ENCODE data around the gene IGFN1.

IGFN1 gene

GRCh38 chr1:201258763-201259230 lies 68.2 kb downstream of the IGFN1 start:
- CTCF ChIA-PET, result interaction anchor here (1.1 kb wide), 1 partner anchor 103 kb away, joined by 3 read pairs; no protein-coding TSS in a partner anchor
- TF ChIP-seq TARDBP (IDR thresholded peaks at IDR 0.05) (no peak), HDGF (IDR thresholded peaks at IDR 0.05; ENCODE audit: borderline replicate concordance) (no peak), ZNF384 (IDR thresholded peaks at IDR 0.05) (no peak), FOXM1 (IDR thresholded peaks at IDR 0.05; ENCODE audit: borderline replicate concordance) (no peak), FOXK2 (IDR thresholded peaks at IDR 0.05) (no peak), BHLHE40 (IDR thresholded peaks at IDR 0.05; ENCODE audit: borderline replicate concordance) (no peak), ARNT (IDR thresholded peaks at IDR 0.05) (no peak)
- DNase-seq (ENCODE audit: extremely low spot score), result no peak
- POLR2A ChIA-PET, result no interaction called here

DNA sequence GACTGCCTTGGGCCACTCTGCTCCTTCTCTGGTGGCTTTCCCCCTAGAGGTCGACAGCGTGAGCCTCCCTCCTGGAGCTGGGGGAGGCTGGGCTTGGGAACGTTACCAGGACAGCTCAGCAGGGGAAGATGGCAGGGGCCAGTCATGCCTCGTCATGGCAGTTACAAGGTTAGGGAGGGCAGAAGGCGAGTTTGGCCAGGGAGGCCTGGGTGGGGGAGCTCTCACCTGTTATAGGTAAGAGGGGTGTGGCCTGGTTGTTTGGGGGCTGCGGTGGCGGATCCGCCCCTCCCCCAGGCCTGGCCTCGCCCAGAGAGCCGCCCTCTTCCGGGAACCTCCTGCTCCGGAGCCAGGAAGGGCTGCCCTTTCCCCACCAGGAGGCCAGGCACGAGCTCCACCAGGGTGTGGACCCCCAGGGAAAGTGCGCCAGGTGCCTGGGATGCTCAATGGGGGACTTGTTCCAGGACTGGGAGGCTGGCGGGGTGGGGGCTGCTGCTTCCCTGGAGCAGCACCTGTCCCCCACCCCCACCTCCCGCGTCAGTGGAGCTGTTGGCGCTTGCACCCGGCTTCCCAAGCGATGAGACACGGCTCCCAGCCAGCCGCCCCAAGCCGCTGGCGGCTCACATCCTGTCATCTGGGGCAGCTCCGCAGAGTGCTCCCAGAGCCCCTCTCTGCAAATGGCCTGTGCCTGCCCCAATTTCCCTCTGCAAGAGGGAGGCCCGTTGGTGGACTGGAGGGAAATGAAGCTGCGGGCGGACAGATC lies 69.0 kb downstream of the IGFN1 start:
- POLR2A ChIA-PET, result no interaction called here
- DNase-seq (ENCODE audit: extremely low spot score), result no peak
- CTCF ChIA-PET, result interaction anchor here (1.1 kb wide), 1 partner anchor 102 kb away, joined by 3 read pairs; no protein-coding TSS in a partner anchor
- TF ChIP-seq FOXK2 (IDR thresholded peaks at IDR 0.05) (no peak), CTBP1 (IDR thresholded peaks at IDR 0.05; ENCODE audit: borderline replicate concordance) (no peak), FOXM1 (IDR thresholded peaks at IDR 0.05; ENCODE audit: borderline replicate concordance) (no peak), L3MBTL2 (conservative IDR thresholded peaks at IDR 0.05) (no peak), FOXA1 (IDR thresholded peaks at IDR 0.05) (no peak), BHLHE40 (IDR thresholded peaks at IDR 0.05; ENCODE audit: borderline replicate concordance) (no peak), PKNOX1 (IDR thresholded peaks at IDR 0.05) (no peak), SUZ12 (IDR thresholded peaks at IDR 0.05) (no peak), TARDBP (IDR thresholded peaks at IDR 0.05) (no peak), SP1 (IDR thresholded peaks at IDR 0.05) (no peak), HDGF (IDR thresholded peaks at IDR 0.05; ENCODE audit: borderline replicate concordance) (no peak), ELF4 (IDR thresholded peaks at IDR 0.05) (no peak)

DNA sequence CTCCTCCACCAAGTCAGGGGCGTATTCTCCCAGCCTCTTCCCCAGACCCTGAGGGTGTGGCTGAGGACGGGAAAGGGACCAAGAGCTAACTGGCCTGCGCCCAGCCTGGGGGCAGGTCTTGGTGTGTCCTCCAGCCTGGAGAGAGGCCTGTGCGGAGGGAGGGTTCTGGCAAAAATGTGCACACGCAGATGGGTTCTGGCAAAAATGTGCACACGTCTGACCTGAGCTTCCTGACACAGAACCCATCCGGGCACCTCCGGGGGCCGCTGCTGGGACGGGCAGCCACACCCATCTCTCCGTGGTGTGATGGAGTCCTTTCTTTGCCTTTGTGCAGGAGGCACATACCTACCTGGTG lies 69.6 kb downstream of the IGFN1 start:
- ChIA-PET POLR2A (no interaction called here), CTCF (interaction anchor here (0.6 kb wide), 1 partner anchor 321 kb away, joined by 4 read pairs; no protein-coding TSS in a partner anchor)
- TF ChIP-seq FOXK2 (IDR thresholded peaks at IDR 0.05), result no peak
- no peak for TF ChIP-seq ZNF384 (IDR thresholded peaks at IDR 0.05)
- no peak for TF ChIP-seq ELF4 (IDR thresholded peaks at IDR 0.05)
- no peak for TF ChIP-seq ARNT (IDR thresholded peaks at IDR 0.05)
- no peak for TF ChIP-seq TARDBP (IDR thresholded peaks at IDR 0.05)
- TF ChIP-seq NFRKB (IDR thresholded peaks at IDR 0.05), result no peak
- no peak for TF ChIP-seq BHLHE40 (IDR thresholded peaks at IDR 0.05; ENCODE audit: borderline replicate concordance)
- no peak for TF ChIP-seq LEF1 (IDR thresholded peaks at IDR 0.05; ENCODE audit: borderline replicate concordance)
- TF ChIP-seq FOXM1 (IDR thresholded peaks at IDR 0.05; ENCODE audit: borderline replicate concordance), result no peak
- TF ChIP-seq HDGF (IDR thresholded peaks at IDR 0.05; ENCODE audit: borderline replicate concordance), result no peak
- TF ChIP-seq CTBP1 (IDR thresholded peaks at IDR 0.05; ENCODE audit: borderline replicate concordance), result no peak
- TF ChIP-seq FOXA1 (IDR thresholded peaks at IDR 0.05), result no peak
- no peak for TF ChIP-seq SUZ12 (IDR thresholded peaks at IDR 0.05)
- no peak for TF ChIP-seq SP1 (IDR thresholded peaks at IDR 0.05)
- no peak for TF ChIP-seq PKNOX1 (IDR thresholded peaks at IDR 0.05)
- no peak for TF ChIP-seq L3MBTL2 (conservative IDR thresholded peaks at IDR 0.05)
- DNase-seq (ENCODE audit: extremely low spot score), result no peak

GRCh38 chr1:201260648-201261311 lies 70.2 kb downstream of the IGFN1 start:
- DNase-seq (ENCODE audit: extremely low spot score), result no peak
- TF ChIP-seq BHLHE40 (IDR thresholded peaks at IDR 0.05; ENCODE audit: borderline replicate concordance) (no peak), PKNOX1 (IDR thresholded peaks at IDR 0.05) (no peak), LEF1 (IDR thresholded peaks at IDR 0.05; ENCODE audit: borderline replicate concordance) (no peak), SP1 (IDR thresholded peaks at IDR 0.05) (no peak), FOXK2 (IDR thresholded peaks at IDR 0.05) (no peak), L3MBTL2 (conservative IDR thresholded peaks at IDR 0.05) (no peak), FOXA1 (IDR thresholded peaks at IDR 0.05) (no peak), SUZ12 (IDR thresholded peaks at IDR 0.05) (no peak), NFRKB (IDR thresholded peaks at IDR 0.05) (no peak), CTBP1 (IDR thresholded peaks at IDR 0.05; ENCODE audit: borderline replicate concordance) (no peak), TARDBP (IDR thresholded peaks at IDR 0.05) (no peak), ELF4 (IDR thresholded peaks at IDR 0.05) (no peak), FOXM1 (IDR thresholded peaks at IDR 0.05; ENCODE audit: borderline replicate concordance) (no peak), HDGF (IDR thresholded peaks at IDR 0.05; ENCODE audit: borderline replicate concordance) (no peak), ZNF384 (IDR thresholded peaks at IDR 0.05) (no peak), ARNT (IDR thresholded peaks at IDR 0.05) (no peak)
- ChIA-PET POLR2A (no interaction called here), CTCF (interaction anchor here (0.6 to 1.0 kb wide), 2 partner anchors 100 to 322 kb away, joined by 3 to 4 read pairs; no protein-coding TSS in a partner anchor)

DNA sequence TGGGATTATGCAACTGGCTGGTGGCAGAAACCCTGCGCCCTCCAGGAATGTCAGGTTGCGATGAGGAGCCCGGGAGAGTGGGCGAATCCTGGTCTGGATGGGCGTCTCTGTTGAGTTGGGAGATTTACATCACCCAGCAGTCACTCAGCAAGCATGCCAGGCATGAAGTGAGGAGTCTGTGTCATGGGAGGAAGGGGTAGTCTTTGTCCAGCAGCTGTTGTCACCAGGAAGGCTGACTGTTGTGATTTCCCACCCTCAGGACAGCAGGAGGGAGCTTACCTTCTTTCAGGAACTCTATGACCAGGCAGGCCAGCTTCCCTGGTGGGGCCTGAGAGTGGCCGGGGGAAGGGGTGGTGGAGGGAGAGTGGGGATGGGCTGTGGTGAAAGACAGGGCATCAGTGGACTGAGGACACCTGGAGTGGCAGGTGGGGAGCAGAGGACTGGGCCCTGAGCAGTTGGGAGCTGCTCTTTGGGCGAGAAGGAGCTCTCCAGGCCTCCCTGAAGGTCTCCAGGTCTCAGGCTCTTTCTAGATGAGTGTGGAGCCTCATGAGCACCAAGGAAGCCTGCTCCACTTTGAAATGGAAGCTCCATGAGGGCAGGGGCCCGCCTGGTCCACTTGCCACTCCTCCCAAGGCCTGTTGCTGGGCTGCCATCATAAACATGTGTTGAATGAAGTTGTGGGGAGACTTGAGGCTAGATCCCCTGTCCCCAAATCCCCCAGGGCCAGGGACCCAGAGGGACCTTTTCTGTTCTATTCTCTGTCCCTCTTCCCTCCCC lies 71.3 kb downstream of the IGFN1 start:
- TF ChIP-seq CTBP1 (IDR thresholded peaks at IDR 0.05; ENCODE audit: borderline replicate concordance) (no peak), PKNOX1 (IDR thresholded peaks at IDR 0.05) (no peak)
- CTCF ChIA-PET, result interaction anchor here (1.0 to 1.3 kb wide), 2 partner anchors 99 kb away, joined by 3 read pairs; no protein-coding TSS in a partner anchor
- POLR2A ChIA-PET, result no interaction called here
- DNase-seq (ENCODE audit: extremely low spot score), result no peak

Measured in HEK293T (cell line).